ENCODE measurements around the gene DNLZ.

Gene DNLZ

DNA sequence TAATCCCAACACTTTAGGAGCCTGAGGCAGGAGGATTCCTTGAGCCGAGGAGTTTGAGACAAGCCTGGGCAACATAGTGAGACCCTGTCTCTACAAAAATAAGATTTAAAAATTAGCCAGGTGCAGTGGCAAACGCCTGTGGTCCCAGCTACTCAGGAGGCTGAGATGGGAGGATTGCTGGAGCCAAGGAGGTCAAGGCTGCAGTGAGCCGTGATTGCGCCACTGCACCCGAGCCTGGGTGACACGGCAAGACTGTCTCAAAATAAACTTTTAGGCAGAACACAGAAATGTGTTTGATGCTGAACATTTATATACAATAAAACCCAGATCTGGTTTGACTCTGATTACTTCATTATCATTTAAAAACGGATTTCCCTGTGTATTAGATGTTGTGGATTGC is 41.9 kb upstream of the DNLZ start:
- TF ChIP-seq, protein P1, sequence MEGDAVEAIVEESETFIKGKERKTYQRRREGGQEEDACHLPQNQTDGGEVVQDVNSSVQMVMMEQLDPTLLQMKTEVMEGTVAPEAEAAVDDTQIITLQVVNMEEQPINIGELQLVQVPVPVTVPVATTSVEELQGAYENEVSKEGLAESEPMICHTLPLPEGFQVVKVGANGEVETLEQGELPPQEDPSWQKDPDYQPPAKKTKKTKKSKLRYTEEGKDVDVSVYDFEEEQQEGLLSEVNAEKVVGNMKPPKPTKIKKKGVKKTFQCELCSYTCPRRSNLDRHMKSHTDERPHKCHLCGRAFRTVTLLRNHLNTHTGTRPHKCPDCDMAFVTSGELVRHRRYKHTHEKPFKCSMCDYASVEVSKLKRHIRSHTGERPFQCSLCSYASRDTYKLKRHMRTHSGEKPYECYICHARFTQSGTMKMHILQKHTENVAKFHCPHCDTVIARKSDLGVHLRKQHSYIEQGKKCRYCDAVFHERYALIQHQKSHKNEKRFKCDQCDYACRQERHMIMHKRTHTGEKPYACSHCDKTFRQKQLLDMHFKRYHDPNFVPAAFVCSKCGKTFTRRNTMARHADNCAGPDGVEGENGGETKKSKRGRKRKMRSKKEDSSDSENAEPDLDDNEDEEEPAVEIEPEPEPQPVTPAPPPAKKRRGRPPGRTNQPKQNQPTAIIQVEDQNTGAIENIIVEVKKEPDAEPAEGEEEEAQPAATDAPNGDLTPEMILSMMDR (IDR thresholded peaks at IDR 0.05; ENCODE audit: borderline replicate concordance, control extremely low read depth, extremely low read depth, insufficient read depth, missing control alignments) = no peak
- in situ Hi-C loops (cut with MboI; ENCODE audit: low sequenced_read_pairs, unreplicated experiment) = no loop called here
- no peak for DNase-seq (ENCODE audit: low spot score)

DNA sequence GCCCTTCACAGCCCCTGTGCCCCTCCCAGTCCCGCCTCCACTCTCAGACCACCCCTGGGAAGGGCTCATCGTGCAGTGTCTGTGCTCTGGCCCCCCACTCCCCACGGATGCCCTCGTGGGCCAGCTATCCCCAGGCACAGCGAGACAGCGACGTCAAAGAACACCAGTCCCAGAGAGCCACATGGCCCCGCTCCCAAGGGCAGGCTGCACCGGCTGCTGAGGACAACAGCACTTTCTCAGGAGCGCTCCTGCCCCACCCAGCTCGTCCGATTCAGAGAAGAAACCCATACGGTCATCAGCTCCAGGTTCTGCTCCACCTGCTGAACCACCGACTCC is 41.2 kb upstream of the DNLZ start:
- in situ Hi-C loops (cut with MboI; ENCODE audit: low sequenced_read_pairs, unreplicated experiment) = no loop called here
- DNase-seq (ENCODE audit: low spot score) = no peak
- TF ChIP-seq, protein P1 (IDR thresholded peaks at IDR 0.05; ENCODE audit: borderline replicate concordance, control extremely low read depth, extremely low read depth, insufficient read depth, missing control alignments) = no peak

DNA sequence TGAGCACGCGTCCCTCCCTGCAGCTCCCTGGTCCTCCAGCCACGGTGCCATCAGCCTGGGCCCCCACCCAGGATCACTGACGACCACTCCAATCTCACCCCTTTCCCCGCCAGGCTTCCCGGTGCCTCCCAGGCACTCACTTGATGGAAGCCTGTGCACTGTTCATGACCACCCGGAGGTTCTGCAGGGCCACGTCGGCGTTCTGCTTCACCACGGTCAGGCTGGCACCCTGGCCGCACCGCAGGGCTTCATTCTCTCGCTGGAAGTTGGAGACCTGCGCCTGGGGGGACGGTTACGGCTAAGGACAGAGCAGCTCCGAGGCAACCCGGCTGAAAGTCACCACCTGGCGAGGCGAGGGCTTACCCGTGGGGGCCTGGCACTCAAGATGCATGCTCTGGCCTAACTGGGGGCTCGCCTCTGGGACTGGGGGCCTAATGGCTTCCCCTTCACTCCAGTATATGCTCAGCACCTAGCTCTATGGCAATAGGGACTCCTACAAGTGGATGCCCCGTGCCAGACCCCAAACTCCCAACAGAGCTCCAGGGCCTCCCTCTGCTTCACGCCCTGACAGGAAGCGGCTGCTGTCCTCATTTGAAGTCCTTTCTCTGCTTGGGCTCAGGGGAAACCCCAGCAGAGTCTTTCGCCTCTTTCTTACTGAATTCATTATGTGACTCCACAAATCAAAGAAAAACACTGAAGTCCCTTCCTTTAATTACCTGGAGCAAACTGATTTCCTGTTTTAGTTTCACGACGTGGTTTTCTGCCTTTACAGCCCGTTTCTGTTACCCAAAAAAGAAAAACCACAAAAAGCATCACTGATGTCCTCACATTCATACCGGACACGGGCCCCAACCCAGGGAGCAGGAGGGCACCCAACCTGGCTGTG is 40.6 kb upstream of the DNLZ start:
- TF ChIP-seq, protein P1 (IDR thresholded peaks at IDR 0.05; ENCODE audit: borderline replicate concordance, control extremely low read depth, extremely low read depth, insufficient read depth, missing control alignments) = no peak
- in situ Hi-C loops (cut with MboI; ENCODE audit: low sequenced_read_pairs, unreplicated experiment) = no loop called here
- peak; percentile 83 for DNase-seq (ENCODE audit: low spot score)

DNA sequence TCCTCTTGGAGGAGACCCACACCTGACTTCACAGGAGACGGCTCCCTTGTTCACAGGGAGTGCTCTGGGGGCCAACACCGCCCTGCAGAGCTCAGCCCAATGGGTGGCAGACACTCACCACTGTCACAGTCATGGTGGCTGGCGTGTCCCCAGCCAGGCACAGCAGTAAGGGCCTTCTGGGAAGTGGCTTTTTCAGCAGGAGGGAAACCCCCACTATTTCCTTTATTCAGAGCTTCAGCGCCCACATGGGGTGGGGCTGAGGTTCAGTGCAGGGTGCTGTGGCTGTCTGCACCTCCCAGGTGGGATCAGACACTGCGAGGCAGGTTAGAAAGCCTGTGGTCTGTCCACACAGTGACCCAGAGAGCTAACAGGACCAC is 40.0 kb upstream of the DNLZ start:
- DNase-seq (ENCODE audit: low spot score) = peak; percentile 85
- TF ChIP-seq, protein P1 (IDR thresholded peaks at IDR 0.05; ENCODE audit: borderline replicate concordance, control extremely low read depth, extremely low read depth, insufficient read depth, missing control alignments) = no peak
- in situ Hi-C loops (cut with MboI; ENCODE audit: low sequenced_read_pairs, unreplicated experiment) = no loop called here

DNA sequence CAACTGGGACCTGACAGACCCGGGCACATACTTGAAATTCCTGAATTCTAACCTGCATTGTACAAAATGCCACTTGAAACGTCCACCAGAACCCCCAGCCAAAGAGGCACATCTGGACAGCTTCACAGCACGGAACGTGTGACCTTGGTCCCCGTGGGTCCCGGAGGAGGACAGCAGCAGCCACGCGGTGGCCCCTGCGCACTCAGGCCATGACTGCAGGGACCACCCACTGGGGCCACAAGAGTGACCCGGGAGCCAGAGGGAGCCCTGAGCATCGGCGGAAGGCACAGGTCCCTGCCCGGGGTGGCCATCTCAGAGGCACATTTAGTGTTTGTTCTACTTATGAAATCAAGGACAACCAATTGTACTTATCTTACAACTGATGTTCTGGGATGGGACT is 38.5 kb upstream of the DNLZ start:
- in situ Hi-C loops (cut with MboI; ENCODE audit: low sequenced_read_pairs, unreplicated experiment) = no loop called here
- DNase-seq (ENCODE audit: low spot score) = no peak
- TF ChIP-seq, protein P1 (IDR thresholded peaks at IDR 0.05; ENCODE audit: borderline replicate concordance, control extremely low read depth, extremely low read depth, insufficient read depth, missing control alignments) = no peak

DNA sequence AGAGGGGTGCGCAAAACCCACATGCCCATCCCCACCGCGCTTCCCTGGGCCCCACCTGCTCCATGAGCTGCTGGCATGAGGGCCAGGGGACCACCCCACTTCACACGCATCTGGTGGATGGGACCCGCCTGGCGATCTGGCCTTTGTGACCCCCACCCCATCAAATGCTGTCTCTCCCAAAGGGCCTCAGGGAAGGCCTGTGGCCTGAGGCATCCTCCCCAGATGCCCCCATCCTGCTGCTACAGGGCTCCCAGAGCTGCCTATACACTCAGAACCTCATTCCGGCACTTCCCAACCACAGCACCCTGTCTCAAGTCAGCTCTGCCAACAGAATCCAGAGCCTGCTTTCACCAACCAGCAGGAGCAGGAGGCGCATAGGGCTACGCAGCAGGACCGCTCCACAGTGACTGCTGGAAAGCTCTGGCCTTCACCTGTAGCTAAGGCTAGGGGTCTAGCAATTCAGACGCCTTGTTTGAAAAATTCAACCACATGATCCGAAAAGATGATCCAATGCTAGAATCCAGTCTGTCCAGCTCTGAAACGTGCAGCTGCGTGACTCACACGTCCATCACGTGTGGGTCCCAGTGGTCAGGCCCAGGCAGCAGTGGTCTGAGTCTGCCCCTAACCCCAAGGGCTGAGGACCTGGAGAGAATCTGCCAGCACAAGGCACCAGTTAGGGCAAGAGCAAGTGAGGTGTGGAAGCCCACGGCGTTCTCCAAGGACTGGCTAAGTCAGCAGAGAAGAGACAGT is 37.8 kb upstream of the DNLZ start:
- TF ChIP-seq, protein P1 (IDR thresholded peaks at IDR 0.05; ENCODE audit: borderline replicate concordance, control extremely low read depth, extremely low read depth, insufficient read depth, missing control alignments) = no peak
- in situ Hi-C loops (cut with MboI; ENCODE audit: low sequenced_read_pairs, unreplicated experiment) = no loop called here
- no peak for DNase-seq (ENCODE audit: low spot score)
